SKM-1 treated with dmso at 0.1 percent for 144 hours (cell line): Measurements from ENCODE around the gene MAPRE3.
A peak's percentile ranks its signal among the peaks of the same experiment; 100 is the strongest.
"Not testable (repeated sequence)": the region's sequence is repeated elsewhere in the genome, so short reads cannot be mapped to it uniquely, and the experiment has no call there.

ENCODE experiments used
- DNase-seq: peaks from one replicate; lab custom pipeline; 2025; ENCODE audit not compliant: unreplicated experiment; lab: John Stamatoyannopoulos, UW

Gene MAPRE3

DNA sequence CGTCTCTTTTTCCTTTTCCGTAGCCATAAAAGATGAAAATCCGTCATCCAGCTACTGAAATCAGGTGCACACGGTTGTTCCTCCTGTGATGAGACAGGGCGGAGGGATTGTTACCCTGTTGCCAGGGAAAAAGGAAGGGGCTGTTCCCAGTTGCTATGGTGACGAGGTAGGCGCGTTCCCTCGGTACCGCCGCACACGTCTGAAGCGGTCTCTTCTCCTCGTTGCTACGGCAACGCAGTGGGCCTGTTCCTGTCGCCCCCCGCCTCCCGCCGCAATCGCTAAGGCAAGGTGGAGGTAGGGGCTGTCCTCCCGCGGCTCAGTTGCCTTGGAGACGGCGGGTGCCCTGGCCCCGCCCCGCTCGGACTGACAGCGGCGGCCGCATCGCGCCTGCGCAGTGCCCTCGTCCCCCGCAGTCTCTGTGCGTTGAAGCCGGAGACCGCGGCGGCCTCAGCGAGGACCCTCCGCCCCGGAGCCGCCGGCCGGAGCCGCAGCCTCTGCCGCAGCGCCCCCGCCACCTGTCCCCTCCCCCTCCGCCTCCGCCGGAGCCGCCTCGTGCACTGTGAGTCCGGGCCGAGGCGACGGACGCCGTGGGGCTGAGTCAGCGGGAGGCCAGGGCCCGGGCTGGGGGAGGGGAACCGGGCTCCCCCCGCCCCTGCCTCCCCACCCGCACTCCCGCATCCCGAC, at the start of gene MAPRE3:
Gene MAPRE3, plus strand, starts transcription at position 394 of the 684 bp plus-strand sequence. CDS start 51,582 bp downstream, outside the sequence.
- DNase-seq: peak; percentile 86

- no peak for DNase-seq
These were observed 49.1 kb upstream of the MAPRE3 start for GRCh38 chr2:26921323-26921722.

GRCh38 chr2:26922405-26923188, 47.8 kb upstream of the MAPRE3 start:
- peak; percentile 71 for DNase-seq

- not testable (repeated sequence) for DNase-seq
These were observed 47.3 kb upstream of the MAPRE3 start for GRCh38 chr2:26923189-26923466.

- DNase-seq: no peak
These were observed 45.7 kb upstream of the MAPRE3 start for GRCh38 chr2:26924731-26925099.

GRCh38 chr2:26925100-26925791, 45.2 kb upstream of the MAPRE3 start:
- DNase-seq: no peak

DNA sequence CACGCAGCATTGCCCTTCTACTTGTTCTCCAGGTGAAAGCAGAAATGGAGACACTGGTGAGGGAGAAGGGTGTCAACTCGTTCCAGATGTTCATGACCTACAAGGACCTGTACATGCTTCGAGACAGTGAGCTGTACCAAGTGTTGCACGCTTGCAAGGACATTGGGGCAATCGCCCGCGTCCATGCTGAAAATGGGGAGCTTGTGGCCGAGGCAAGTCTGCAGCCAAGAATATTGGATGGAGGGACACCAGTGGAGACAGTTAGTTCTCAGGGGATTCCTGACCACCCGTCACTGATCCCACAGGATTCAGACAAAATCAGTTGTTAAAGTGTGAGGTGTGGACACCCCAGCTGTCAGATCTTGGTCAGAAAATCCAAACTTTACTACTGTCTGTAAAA, 43.2 kb upstream of the MAPRE3 start:
- no peak for DNase-seq

GRCh38 chr2:26932974-26933373, 37.5 kb upstream of the MAPRE3 start:
- no peak for DNase-seq

GRCh38 chr2:26933431-26934334, 36.8 kb upstream of the MAPRE3 start:
- no peak for DNase-seq

DNA sequence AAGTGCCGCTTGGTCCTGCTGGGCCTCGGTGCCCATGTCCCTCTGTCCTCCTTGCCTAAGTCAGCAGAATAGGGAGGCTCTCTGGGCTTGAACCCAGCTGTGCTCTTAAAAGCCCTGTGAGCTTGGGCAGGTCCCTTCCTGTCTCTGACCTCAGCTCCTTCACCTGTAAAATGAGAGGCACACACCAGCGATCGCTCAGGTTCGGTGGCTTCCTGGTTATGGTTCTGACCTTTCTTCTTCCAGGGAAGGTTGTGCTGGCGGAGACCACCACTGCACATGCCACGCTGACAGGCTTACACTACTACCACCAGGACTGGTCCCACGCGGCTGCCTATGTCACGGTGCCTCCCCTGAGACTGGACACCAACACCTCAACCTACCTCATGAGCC, 36.1 kb upstream of the MAPRE3 start:
- no peak for DNase-seq

DNA sequence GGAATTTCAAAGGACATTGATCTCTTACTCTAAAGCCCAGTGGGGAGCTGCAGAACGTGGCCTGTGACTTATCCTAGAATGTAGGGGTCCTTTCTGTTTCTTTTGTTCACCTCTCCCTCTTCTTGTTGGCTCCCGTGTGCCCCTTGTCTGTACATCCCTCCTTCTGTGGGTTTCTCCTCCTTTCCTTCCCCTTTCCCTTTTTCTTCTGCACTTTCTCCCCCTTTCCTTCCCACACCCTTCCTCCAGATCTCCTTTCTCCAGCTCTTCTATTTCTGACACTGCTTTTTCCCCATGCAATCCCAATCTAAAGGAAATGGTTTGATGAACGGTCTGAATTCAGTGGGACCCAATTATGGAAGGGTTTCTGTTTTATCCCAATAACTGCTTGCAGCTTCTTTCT, 35.5 kb upstream of the MAPRE3 start:
- no peak for DNase-seq

DNA sequence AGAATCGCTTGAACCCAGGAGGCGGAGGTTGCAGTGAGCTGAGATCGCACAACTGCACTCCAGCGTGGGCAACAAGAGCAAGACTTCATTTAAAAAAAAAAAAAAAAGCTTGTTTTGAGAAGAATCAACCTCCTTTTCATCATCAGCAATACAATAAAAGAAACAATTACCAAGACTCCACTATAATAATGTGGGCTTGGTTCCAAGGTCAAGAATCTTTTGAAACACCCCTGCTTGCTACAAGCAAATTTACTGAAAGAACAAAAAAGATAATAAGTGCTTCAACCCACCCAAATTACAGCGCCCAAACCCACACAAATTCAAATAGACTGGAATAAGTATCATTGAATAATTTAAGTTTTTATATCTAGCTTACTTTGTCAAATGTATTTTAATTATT, 33.6 kb upstream of the MAPRE3 start:
- DNase-seq: no peak

- DNase-seq: no peak
These were observed 31.9 kb upstream of the MAPRE3 start for GRCh38 chr2:26938399-26939118.

GRCh38 chr2:26940001-26940400, 30.4 kb upstream of the MAPRE3 start:
- no peak for DNase-seq

GRCh38 chr2:26941486-26941885, 29.0 kb upstream of the MAPRE3 start:
- no peak for DNase-seq

DNA sequence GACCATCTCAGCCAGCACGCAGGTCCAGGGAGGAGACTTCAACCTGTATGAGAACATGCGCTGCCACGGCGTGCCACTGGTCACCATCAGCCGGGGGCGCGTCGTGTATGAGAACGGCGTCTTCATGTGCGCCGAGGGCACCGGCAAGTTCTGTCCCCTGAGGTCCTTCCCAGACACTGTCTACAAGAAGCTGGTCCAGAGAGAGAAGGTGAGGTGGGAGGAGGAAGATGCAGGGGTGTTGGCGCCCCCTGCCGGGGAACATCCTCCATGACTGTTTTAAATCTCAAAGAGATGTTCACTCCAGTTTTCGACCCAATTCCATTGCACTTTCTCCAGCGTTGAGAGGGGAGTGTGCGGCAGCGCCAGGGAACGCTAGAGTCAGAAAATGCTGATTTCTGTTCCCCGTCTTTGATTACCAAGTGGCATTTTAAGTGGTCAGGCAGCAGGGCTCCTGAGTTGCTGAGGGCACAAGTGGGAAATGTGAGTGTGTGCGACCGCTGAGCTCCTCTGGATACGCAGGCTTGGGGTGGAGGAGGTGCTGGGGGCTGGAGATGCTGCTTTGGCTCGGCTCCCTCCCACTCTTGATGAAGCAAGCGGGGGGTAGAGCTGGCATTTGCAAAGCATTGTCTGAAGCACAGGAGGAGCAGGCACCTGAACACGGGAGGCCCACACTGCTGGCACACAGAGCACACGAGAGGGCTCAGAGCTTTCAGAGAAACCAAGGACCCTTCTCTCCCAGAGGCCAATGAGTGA, 27.7 kb upstream of the MAPRE3 start:
- peak; percentile 61 for DNase-seq

- no peak for DNase-seq
These were observed 24.3 kb upstream of the MAPRE3 start for GRCh38 chr2:26945991-26946750.

DNA sequence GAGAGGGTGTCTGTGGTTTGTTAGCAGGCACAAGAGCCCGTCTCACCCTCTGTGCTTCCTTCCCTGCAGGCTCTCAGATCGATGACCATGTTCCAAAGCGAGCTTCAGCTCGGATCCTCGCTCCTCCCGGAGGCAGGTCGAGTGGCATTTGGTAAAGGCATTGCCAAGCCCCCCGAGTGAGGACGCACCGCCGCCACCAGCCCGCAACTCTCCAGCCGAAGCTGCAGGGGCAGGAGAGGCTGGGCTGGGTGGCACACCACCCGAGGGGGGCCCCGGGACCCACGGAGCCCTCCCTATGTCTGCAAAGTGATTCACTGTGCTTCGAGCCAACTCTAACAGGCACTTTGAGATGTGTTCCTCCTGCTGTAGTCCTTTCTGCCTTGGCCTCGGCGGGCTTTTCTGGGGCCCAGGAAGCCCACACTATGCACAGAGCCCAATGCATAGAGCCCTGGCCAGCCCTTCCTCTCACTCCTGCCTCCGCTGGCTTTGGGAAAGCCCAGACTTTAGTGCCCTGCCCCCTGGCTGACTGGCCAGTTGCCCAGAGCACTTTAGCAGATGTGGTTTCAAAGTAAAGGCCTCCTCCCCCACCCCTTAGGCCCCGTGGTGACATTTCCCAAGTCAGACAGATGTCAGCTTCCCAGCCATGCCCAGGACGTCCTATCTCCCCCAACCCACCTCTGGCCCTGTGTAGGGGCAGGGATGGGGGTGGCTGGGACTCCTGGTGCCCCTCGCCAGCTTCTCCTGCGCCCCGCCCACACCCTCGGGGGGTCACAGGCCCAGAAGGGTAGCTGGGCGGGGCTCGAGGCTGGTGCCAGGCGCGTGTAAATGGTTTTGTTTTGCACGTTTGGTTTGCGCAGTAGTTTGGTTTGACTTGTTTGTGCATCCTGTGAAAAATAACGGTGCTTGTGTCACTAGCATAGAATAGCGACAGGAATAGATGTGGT, 23.3 kb upstream of the MAPRE3 start:
- DNase-seq: peak; percentile 22
